A375 (cell line): ENCODE data around the gene PRDM8. TPM values are rescaled to one million over a fixed set of nuclear protein-coding genes. Genes with fewer than 3 reads are reported as not detected.

ENCODE experiments used
- total RNA-seq: library from RNA; depleted of rRNA; stranded (reverse); fragments of >200 nt; shearing (Covaris generic); gene quantifications from 2 replicates; pipeline ENCODE4 v1.2.3, GENCODE V29; 2014; rRNA removed

Gene PRDM8
- 0.72 and 2.0 TPM in 2 replicates for total RNA-seq

GRCh38 chr4:80196922-80197573, at the start of gene PRDM8:
TSS of gene PRDM8 (plus strand) at chr4:80197503. CDS start at chr4:80200081, 2,578 bp downstream.

Other genes starting within 250 kb of the PRDM8 start
- 8.8 and 11.7 TPM in 2 replicates for gene ANTXR2, start 124.3 kb upstream of the PRDM8 start, total RNA-seq
- 0.13 TPM in 1 of 2 replicates, not detected in the other for gene FGF5, start 69.2 kb downstream of the PRDM8 start, total RNA-seq
- not detected in 2 replicates for gene CFAP299, start 138.2 kb downstream of the PRDM8 start, total RNA-seq